PFSK-1 (cell line): Measurements from ENCODE around the gene HYAL3.

Experiments
- FOXP2 ChIP-seq: optimal IDR thresholded peaks from 2 replicates; pipeline ENCODE3; 2011; ENCODE audit warnings: borderline replicate concordance, control low read depth, inconsistent platforms; ENCODE audit not compliant: insufficient read depth; ENCODE audit errors: extremely low read length, extremely low read depth
- POLR2AphosphoS5 ChIP-seq: IDR thresholded peaks from 2 replicates; pipeline ENCODE4 v1.6.1; 2012; ENCODE audit warnings: low read depth, mild to moderate bottlenecking, control low read depth, low read length, moderate library complexity
- SIN3A ChIP-seq: IDR thresholded peaks from 2 replicates; pipeline ENCODE4 v1.6.1; 2012; ENCODE audit warnings: mild to moderate bottlenecking, low read length, moderate library complexity, borderline replicate concordance; ENCODE audit not compliant: insufficient read depth
- TAF1 ChIP-seq: IDR thresholded peaks from 2 replicates; pipeline ENCODE4 v1.6.1; 2012; ENCODE audit warnings: low read length, control low read depth, borderline replicate concordance; ENCODE audit not compliant: insufficient read depth
- TF ChIP-seq, protein P1 (sequence below), 2 experiments: IDR thresholded peaks; 2 replicates each; pipeline versions ENCODE4 v1.6.1 to v1.8.0; 2011 to 2012; ENCODE audit warnings: low read depth in 2 of 2, low read length in 2 of 2, control low read depth in 1 of 2, inconsistent platforms in 1 of 2, mild to moderate bottlenecking in 1 of 2, moderate library complexity in 1 of 2; ENCODE audit not compliant: insufficient read depth in 1 of 2

The HYAL3 gene

GRCh38 chr3:50242851-50243542 lies 56.2 kb downstream of the HYAL3 start:
- TF ChIP-seq FOXP2 (no peak), TAF1 (no peak), SIN3A (no peak), POLR2AphosphoS5 (no peak)
- TF ChIP-seq, protein P1, sequence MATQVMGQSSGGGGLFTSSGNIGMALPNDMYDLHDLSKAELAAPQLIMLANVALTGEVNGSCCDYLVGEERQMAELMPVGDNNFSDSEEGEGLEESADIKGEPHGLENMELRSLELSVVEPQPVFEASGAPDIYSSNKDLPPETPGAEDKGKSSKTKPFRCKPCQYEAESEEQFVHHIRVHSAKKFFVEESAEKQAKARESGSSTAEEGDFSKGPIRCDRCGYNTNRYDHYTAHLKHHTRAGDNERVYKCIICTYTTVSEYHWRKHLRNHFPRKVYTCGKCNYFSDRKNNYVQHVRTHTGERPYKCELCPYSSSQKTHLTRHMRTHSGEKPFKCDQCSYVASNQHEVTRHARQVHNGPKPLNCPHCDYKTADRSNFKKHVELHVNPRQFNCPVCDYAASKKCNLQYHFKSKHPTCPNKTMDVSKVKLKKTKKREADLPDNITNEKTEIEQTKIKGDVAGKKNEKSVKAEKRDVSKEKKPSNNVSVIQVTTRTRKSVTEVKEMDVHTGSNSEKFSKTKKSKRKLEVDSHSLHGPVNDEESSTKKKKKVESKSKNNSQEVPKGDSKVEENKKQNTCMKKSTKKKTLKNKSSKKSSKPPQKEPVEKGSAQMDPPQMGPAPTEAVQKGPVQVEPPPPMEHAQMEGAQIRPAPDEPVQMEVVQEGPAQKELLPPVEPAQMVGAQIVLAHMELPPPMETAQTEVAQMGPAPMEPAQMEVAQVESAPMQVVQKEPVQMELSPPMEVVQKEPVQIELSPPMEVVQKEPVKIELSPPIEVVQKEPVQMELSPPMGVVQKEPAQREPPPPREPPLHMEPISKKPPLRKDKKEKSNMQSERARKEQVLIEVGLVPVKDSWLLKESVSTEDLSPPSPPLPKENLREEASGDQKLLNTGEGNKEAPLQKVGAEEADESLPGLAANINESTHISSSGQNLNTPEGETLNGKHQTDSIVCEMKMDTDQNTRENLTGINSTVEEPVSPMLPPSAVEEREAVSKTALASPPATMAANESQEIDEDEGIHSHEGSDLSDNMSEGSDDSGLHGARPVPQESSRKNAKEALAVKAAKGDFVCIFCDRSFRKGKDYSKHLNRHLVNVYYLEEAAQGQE (IDR thresholded peaks at IDR 0.05; ENCODE audit: insufficient read depth in 1 of 2, low read depth in 2 of 2, low read length in 2 of 2): no peak
